Measurements from ENCODE around the gene POU2F1.

- TF ChIP-seq, protein P1, sequence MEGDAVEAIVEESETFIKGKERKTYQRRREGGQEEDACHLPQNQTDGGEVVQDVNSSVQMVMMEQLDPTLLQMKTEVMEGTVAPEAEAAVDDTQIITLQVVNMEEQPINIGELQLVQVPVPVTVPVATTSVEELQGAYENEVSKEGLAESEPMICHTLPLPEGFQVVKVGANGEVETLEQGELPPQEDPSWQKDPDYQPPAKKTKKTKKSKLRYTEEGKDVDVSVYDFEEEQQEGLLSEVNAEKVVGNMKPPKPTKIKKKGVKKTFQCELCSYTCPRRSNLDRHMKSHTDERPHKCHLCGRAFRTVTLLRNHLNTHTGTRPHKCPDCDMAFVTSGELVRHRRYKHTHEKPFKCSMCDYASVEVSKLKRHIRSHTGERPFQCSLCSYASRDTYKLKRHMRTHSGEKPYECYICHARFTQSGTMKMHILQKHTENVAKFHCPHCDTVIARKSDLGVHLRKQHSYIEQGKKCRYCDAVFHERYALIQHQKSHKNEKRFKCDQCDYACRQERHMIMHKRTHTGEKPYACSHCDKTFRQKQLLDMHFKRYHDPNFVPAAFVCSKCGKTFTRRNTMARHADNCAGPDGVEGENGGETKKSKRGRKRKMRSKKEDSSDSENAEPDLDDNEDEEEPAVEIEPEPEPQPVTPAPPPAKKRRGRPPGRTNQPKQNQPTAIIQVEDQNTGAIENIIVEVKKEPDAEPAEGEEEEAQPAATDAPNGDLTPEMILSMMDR (IDR thresholded peaks at IDR 0.05) = no peak
- TF ChIP-seq POLR2AphosphoS5 (IDR thresholded peaks at IDR 0.05) (no peak), POLR2A (IDR thresholded peaks at IDR 0.05) (no peak), EP300 (IDR thresholded peaks at IDR 0.05) (no peak)
Measured at GRCh38 chr1:167171286-167171929, 49.3 kb upstream of the POU2F1 start.

All from suprapubic skin (tissue), 4 donors.